22Rv1 (cell line): ENCODE data around the gene SH2D3C.

Source experiments
- H3K27ac ChIP-seq: fragments of 450-650 bp; 2 replicates; pipeline ENCODE4 v1.5.1; 2017
- ZFX ChIP-seq: fragments of 450-650 bp; IDR thresholded peaks from 2 replicates; pipeline ENCODE4 v1.6.1; 2017; ENCODE audit warnings: antibody characterized with exemption, borderline replicate concordance
- TF ChIP-seq, protein P1 (sequence below): fragments of 450-650 bp; IDR thresholded peaks from 2 replicates; pipeline ENCODE4 v1.5.1; 2017; ENCODE audit warnings: mild to moderate bottlenecking

Gene SH2D3C

GRCh38 chr9:127697575-127697974 is 80.9 kb downstream of the SH2D3C start:
- TF ChIP-seq ZFX: no peak
- TF ChIP-seq, protein P1, sequence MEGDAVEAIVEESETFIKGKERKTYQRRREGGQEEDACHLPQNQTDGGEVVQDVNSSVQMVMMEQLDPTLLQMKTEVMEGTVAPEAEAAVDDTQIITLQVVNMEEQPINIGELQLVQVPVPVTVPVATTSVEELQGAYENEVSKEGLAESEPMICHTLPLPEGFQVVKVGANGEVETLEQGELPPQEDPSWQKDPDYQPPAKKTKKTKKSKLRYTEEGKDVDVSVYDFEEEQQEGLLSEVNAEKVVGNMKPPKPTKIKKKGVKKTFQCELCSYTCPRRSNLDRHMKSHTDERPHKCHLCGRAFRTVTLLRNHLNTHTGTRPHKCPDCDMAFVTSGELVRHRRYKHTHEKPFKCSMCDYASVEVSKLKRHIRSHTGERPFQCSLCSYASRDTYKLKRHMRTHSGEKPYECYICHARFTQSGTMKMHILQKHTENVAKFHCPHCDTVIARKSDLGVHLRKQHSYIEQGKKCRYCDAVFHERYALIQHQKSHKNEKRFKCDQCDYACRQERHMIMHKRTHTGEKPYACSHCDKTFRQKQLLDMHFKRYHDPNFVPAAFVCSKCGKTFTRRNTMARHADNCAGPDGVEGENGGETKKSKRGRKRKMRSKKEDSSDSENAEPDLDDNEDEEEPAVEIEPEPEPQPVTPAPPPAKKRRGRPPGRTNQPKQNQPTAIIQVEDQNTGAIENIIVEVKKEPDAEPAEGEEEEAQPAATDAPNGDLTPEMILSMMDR: no peak
- H3K27ac ChIP-seq: no peak overlapping the region

- TF ChIP-seq ZFX: no peak
- no peak overlapping the region for H3K27ac ChIP-seq
Measured at GRCh38 chr9:127694890-127695720, 83.4 kb downstream of the SH2D3C start.

DNA sequence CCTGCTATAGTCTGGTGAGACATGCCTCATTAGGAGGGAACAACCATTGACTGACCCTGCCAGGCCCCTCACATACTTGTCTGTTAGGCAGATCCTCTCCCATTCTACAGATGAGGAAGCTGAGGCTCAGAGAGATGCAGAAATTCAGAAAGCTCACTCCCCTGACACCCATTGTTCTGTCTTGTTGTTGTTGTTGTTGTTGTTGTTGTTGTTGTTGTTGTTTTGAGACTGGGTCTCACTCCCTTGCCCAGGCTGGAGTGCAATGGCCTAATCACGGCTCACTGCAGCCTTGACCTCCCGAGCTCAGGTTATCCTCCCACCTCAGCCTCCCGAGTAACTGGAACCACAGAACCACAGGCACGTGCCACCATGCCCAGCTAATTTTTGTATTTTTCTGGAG is 84.8 kb downstream of the SH2D3C start:
- no peak for TF ChIP-seq ZFX
- TF ChIP-seq, protein P1: no peak
- no peak overlapping the region for H3K27ac ChIP-seq

GRCh38 chr9:127693143-127693542 is 85.3 kb downstream of the SH2D3C start:
- no peak for TF ChIP-seq ZFX
- TF ChIP-seq, protein P1: no peak
- H3K27ac ChIP-seq: no peak overlapping the region

GRCh38 chr9:127692071-127692470 is 86.4 kb downstream of the SH2D3C start:
- no peak overlapping the region for H3K27ac ChIP-seq
- TF ChIP-seq, protein P1: no peak
- TF ChIP-seq ZFX: no peak

GRCh38 chr9:127690735-127691134 is 87.7 kb downstream of the SH2D3C start:
- no peak for TF ChIP-seq ZFX
- TF ChIP-seq, protein P1: no peak
- H3K27ac ChIP-seq: no peak overlapping the region

- TF ChIP-seq, protein P1: no peak
- no peak for TF ChIP-seq ZFX
Measured at GRCh38 chr9:127689329-127690000, 89.0 kb downstream of the SH2D3C start.

More at GRCh38 chr9:127689329-127690000, 89.0 kb downstream of the SH2D3C start:
- H3K27ac ChIP-seq: no peak overlapping the region
